Hepatocyte (in vitro differentiated cells): ENCODE data around the gene RBM47. TPM values are rescaled to one million over a fixed set of nuclear protein-coding genes. Genes with fewer than 3 reads are reported as not detected.

Experiments
- DNase-seq: peaks from one replicate; pipeline ENCODE4 v3.0.0-alpha.2; 2016; ENCODE audit warnings: low spot score
- H2AFZ ChIP-seq: fragments of 200-600 bp; sonication (generic); 2 replicates; pipeline ENCODE4 v1.6.0; 2016; ENCODE audit warnings: antibody characterized with exemption, mild to moderate bottlenecking
- H3K27ac ChIP-seq: fragments of 200-600 bp; sonication (generic); 2 replicates; pipeline ENCODE4 v1.5.1; 2016; ENCODE audit warnings: mild to moderate bottlenecking
- H3K27me3 ChIP-seq: fragments of 200-600 bp; sonication (generic); 2 replicates; pipeline ENCODE4 v1.6.1; 2016
- H3K36me3 ChIP-seq: fragments of 200-600 bp; sonication (generic); replicated peaks from 2 replicates; pipeline ENCODE4 v1.5.1; 2016; ENCODE audit warnings: low read depth; ENCODE audit not compliant: insufficient read depth
- H3K4me1 ChIP-seq: fragments of 200-600 bp; sonication (generic); 2 replicates; pipeline ENCODE4 v1.5.1; 2016; ENCODE audit warnings: mild to moderate bottlenecking, moderate library complexity; ENCODE audit not compliant: insufficient read depth
- H3K4me2 ChIP-seq: fragments of 200-600 bp; sonication (generic); 2 replicates; pipeline ENCODE4 v1.6.0; 2016
- H3K4me3 ChIP-seq: fragments of 200-600 bp; sonication (generic); 2 replicates; pipeline ENCODE4 v1.5.1; 2016; ENCODE audit warnings: mild to moderate bottlenecking
- H3K79me2 ChIP-seq: fragments of 200-600 bp; sonication (generic); 2 replicates; pipeline ENCODE4 v1.6.0; 2017; ENCODE audit warnings: mild to moderate bottlenecking
- H3K9me2 ChIP-seq: fragments of 200-600 bp; sonication (generic); replicated peaks from 2 replicates; pipeline ENCODE4 v1.6.0; 2017; ENCODE audit warnings: mild to moderate bottlenecking; ENCODE audit not compliant: insufficient read depth
- H3K9me3 ChIP-seq: fragments of 200-600 bp; sonication (generic); 2 replicates; pipeline ENCODE4 v1.5.1; 2016; ENCODE audit warnings: low read depth, mild to moderate bottlenecking
- H4K20me1 ChIP-seq: fragments of 200-600 bp; sonication (generic); 2 replicates; pipeline ENCODE4 v1.6.0; 2016; ENCODE audit warnings: mild to moderate bottlenecking; ENCODE audit not compliant: insufficient read depth, poor library complexity, severe bottlenecking
- EZH2 ChIP-seq: fragments of 200-600 bp; sonication (generic); IDR thresholded peaks from 2 replicates; pipeline ENCODE4 v1.6.1; 2016; ENCODE audit warnings: antibody characterized with exemption, mild to moderate bottlenecking, borderline replicate concordance
- EZH2phosphoT487 ChIP-seq: fragments of 200-600 bp; sonication (generic); IDR thresholded peaks from one replicate; pipeline ENCODE4 v1.6.1; 2018; ENCODE audit warnings: antibody characterized with exemption, mild to moderate bottlenecking, low read depth, moderate library complexity; ENCODE audit not compliant: unreplicated experiment, severe bottlenecking
- WGBS: methylation state at CpG from one replicate; pipeline ENCODE4 v1.1.6; 2016; ENCODE audit warnings: low lambda C conversion rate; ENCODE audit errors: missing lambda C conversion rate; 5-methylcytosine and 5-hydroxymethylcytosine counted together
- polyA plus RNA-seq: library from polyadenylated mRNA; unstranded; fragments of >200 nt; fragmentation: Nextera tagmentation; extraction: Ambion mirVana; gene quantifications from 2 replicates; pipeline ENCODE4 v1.2.1, GENCODE V29; 2016
- total RNA-seq: library from RNA; depleted of rRNA; stranded (reverse); fragments of >200 nt; gene quantifications from 2 replicates; pipeline ENCODE4 v1.2.3, GENCODE V29; 2014
- TF ChIP-seq, protein P1 (sequence below): fragments of 200-600 bp; sonication (generic); IDR thresholded peaks from 2 replicates; pipeline ENCODE4 v1.5.1; 2016; ENCODE audit warnings: antibody characterized with exemption, mild to moderate bottlenecking; ENCODE audit not compliant: poor library complexity

The RBM47 gene
- total and polyA plus RNA-seq, 2 experiments from 2014 or later, result 49.8 to 137 TPM

DNA sequence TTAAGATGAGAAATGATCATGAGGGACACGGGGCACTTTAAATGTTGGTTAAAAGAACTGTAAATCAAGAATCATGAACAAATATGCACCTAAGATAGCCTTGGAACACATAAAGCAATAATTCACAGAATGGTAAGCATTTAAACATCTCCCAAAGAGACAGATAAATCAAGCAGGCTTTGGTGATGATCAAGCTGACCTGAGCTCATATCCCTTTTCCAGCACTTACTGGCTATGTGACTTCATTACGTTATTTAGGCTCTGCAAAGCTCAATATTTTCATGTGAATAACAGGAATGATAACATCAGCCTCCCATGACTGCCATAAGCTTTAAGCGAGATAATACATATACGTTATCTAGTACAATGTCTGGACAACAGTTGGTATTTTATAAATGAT lies 239.7 kb downstream of the RBM47 start:
- H3K36me3 ChIP-seq, result no peaks in the 10 kb centered on the region
- 84% methylated on average over 4 of the region's 4 CpGs for WGBS
- no peaks in the 10 kb centered on the region for H3K27me3 ChIP-seq
- no peaks in the 10 kb centered on the region for H3K4me1 ChIP-seq
- no peaks in the 10 kb centered on the region for H4K20me1 ChIP-seq
- H3K9me2 ChIP-seq, result no peaks in the 10 kb centered on the region
- TF ChIP-seq EZH2phosphoT487 (no peak), EZH2 (no peak)
- TF ChIP-seq, protein P1, sequence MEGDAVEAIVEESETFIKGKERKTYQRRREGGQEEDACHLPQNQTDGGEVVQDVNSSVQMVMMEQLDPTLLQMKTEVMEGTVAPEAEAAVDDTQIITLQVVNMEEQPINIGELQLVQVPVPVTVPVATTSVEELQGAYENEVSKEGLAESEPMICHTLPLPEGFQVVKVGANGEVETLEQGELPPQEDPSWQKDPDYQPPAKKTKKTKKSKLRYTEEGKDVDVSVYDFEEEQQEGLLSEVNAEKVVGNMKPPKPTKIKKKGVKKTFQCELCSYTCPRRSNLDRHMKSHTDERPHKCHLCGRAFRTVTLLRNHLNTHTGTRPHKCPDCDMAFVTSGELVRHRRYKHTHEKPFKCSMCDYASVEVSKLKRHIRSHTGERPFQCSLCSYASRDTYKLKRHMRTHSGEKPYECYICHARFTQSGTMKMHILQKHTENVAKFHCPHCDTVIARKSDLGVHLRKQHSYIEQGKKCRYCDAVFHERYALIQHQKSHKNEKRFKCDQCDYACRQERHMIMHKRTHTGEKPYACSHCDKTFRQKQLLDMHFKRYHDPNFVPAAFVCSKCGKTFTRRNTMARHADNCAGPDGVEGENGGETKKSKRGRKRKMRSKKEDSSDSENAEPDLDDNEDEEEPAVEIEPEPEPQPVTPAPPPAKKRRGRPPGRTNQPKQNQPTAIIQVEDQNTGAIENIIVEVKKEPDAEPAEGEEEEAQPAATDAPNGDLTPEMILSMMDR, result no peak
- no peak overlapping the region for H3K4me3 ChIP-seq
- DNase-seq, result no peak
- no peak overlapping the region for H2AFZ ChIP-seq
- H3K79me2 ChIP-seq, result no peaks in the 10 kb centered on the region
- H3K4me2 ChIP-seq, result no peak overlapping the region
- no peaks in the 10 kb centered on the region for H3K9me3 ChIP-seq
- H3K27ac ChIP-seq, result no peak overlapping the region

DNA sequence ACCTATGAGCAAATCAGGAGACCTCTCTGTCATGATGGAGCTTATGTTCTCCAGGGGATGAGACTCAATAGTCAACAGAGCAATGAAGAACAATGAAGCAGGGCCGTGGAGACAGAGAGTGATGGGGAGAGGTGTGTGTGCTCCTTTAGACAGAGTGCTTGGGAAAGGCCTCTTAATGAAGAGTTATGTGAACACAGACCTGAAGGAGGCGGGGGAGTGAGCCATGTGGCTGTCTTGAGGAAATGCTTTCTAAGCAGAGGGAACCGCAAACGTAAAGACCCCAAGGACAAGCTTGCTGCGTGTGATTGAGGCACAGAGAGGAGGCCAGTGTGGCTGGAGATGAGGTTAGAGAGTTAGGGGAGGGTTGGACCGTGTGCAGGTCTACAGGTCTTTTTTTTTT lies 241.4 kb downstream of the RBM47 start:
- H3K4me2 ChIP-seq, result no peak overlapping the region
- H4K20me1 ChIP-seq, result no peaks in the 10 kb centered on the region
- no peak overlapping the region for H2AFZ ChIP-seq
- H3K27ac ChIP-seq, result no peak overlapping the region
- WGBS, result 73% methylated on average over 6 of the region's 6 CpGs
- H3K79me2 ChIP-seq, result no peaks in the 10 kb centered on the region
- no peaks in the 10 kb centered on the region for H3K36me3 ChIP-seq
- no peaks in the 10 kb centered on the region for H3K27me3 ChIP-seq
- H3K9me2 ChIP-seq, result no peaks in the 10 kb centered on the region
- H3K4me3 ChIP-seq, result no peak overlapping the region
- no peak for TF ChIP-seq EZH2
- DNase-seq, result no peak
- H3K4me1 ChIP-seq, result no peaks in the 10 kb centered on the region
- no peaks in the 10 kb centered on the region for H3K9me3 ChIP-seq

DNA sequence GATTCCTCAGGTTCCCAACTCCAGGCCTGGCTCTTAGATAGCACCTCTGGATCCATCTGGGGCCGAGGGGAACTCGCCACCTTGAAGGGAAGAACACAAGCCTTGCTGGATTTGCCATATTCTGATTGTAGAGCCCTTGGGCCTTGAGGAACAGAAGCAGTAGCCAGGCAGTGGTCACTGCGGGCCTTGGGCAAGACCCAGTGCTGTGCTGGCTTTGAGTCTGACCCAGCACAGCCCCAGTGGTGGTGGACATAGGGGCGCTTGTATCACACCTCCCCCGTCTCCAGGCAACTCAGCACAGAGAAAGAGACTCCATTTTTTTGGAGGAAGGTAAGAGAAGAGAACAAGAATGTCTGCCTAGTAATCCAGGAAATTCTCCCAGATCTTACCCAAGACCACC lies 249.0 kb downstream of the RBM47 start:
- H3K4me3 ChIP-seq, result no peak overlapping the region
- no peak for DNase-seq
- no peaks in the 10 kb centered on the region for H3K79me2 ChIP-seq
- H3K4me2 ChIP-seq, result no peak overlapping the region
- no peak overlapping the region for H2AFZ ChIP-seq
- H3K27me3 ChIP-seq, result no peaks in the 10 kb centered on the region
- H3K36me3 ChIP-seq, result no peaks in the 10 kb centered on the region
- TF ChIP-seq EZH2phosphoT487 (no peak), EZH2 (no peak)
- TF ChIP-seq, protein P1, result no peak
- H3K9me2 ChIP-seq, result no peaks in the 10 kb centered on the region
- no peak overlapping the region for H3K27ac ChIP-seq
- H4K20me1 ChIP-seq, result no peaks in the 10 kb centered on the region
- no peaks in the 10 kb centered on the region for H3K9me3 ChIP-seq
- 74% methylated on average over 5 of the region's 5 CpGs for WGBS
- peaks cover 5% of the 10 kb centered on the region for H3K4me1 ChIP-seq

DNA sequence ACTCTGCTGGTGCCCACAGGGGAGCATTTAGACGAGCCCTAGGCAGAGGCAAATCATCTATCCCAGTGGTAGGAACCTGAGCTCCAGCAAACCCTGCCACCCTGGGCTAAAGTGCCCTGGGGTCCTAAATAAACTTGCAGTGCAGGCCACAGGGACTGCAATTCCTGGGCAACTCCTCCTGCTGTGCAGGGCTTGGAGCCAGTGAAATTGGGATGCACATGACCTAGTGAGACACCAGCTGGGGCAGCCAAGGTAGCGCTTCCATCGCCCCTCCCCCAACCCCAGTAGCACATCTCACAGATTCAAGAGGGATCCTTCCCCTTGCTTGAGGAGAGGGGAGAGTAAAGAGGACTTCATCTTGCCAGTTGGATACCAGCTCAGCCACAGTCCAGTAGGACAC lies 250.4 kb downstream of the RBM47 start:
- H3K4me3 ChIP-seq, result no peak overlapping the region
- no peak overlapping the region for H3K27ac ChIP-seq
- no peaks in the 10 kb centered on the region for H4K20me1 ChIP-seq
- 60% methylated on average over 3 of the region's 3 CpGs for WGBS
- H3K4me1 ChIP-seq, result peaks cover 5% of the 10 kb centered on the region
- H3K36me3 ChIP-seq, result no peaks in the 10 kb centered on the region
- no peak for DNase-seq
- H2AFZ ChIP-seq, result no peak overlapping the region
- no peaks in the 10 kb centered on the region for H3K27me3 ChIP-seq
- no peaks in the 10 kb centered on the region for H3K9me2 ChIP-seq
- no peaks in the 10 kb centered on the region for H3K79me2 ChIP-seq
- H3K4me2 ChIP-seq, result no peak overlapping the region
- H3K9me3 ChIP-seq, result no peaks in the 10 kb centered on the region
- no peak for TF ChIP-seq EZH2
- TF ChIP-seq, protein P1, result no peak
- no peak for TF ChIP-seq EZH2phosphoT487
